NCI-H2171 (cell line): Measurements from ENCODE around the gene PHF2.

Experiments
- DNase-seq: peaks from one replicate; lab custom pipeline; 2025; lab: John Stamatoyannopoulos, UW

The PHF2 gene

DNA sequence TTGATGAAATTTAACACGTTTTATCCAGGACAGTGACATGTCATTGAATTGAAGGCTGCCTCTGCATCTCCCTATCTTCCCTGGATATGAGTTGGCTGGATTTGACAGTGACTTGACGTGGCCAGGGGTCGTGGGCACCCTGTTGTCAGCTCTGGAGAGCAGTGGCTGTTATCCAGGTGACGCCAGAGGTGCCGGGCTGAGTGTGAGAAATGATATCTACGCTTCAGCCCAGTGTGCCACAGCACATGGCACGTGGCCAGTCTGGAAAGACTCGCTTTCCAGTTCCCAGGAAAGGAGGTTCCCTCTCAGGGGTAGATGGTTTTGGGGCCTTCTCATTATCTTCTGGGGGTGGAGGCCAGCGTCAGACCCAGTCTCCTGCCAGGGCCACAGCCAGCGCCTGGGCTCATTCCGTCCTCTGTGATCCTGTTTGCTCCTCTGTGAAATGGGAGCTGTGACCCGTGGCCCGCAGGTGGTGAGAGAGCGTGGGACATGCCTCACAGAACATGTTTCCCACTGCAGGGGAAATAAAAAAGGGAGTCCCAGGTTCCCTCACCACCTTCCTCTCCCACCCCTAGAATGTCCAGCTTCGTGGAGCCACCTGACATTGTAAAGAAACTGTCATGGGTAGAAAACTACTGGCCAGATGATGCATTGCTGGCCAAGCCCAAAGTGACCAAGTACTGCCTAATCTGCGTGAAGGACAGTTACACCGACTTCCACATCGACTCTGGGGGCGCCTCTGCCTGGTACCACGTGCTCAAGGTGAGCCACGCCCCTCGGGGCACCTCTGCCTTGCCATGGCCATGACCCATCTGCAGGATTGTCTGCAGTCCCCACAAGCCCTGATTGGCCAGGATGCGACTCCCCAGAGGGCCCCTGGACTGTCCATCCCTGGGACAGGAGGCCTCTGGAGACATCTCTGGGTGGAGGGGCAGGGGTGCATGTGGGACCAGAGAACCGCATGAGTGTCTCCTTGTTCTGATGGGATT lies 76.5 kb downstream of the PHF2 start:
- no peak for DNase-seq

- DNase-seq: no peak
Measured at GRCh38 chr9:93653760-93654159, 77.4 kb downstream of the PHF2 start.

GRCh38 chr9:93654351-93654961 lies 78.1 kb downstream of the PHF2 start:
- no peak for DNase-seq

- DNase-seq: no peak
Measured at GRCh38 chr9:93655621-93656425, 79.4 kb downstream of the PHF2 start.

DNA sequence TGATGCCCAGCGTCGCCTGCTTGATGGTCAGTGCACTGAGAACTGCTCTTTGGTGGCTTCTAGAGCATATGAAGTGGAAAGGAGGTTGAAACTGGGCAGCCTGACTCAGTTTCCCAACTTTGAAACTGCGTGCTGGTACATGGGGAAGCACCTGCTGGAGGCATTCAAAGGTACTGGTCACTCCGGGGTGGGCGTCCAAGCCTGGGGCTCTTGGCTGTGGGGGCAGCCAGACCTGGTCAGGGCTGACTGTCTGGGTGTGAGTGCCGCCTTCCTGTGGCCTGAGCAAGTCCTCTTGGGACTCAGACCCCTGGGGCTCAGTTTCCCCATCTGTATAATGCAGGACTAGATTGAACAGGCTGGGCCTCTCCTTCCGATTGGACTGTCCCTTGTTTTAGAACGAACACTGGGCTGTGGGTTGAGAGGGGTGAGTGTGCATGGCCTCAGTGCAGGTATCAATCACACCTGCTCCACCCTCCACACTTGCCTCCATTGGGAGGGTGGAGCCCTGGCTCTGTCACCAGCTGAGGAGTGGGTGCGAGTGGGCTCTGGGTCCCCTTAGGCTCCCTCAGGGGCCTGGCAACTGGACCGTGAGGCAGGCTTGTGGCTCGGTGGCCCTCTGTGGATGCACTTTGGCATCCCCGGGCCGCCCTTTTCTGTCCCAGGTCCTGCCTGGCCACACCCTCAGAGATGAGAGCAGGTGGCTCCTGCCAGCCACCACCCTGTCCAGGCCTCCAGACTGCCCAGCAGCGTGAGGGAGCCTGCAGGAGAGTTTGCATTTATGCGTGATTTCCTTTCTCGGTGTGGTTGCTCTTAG lies 80.2 kb downstream of the PHF2 start:
- DNase-seq: no peak

DNA sequence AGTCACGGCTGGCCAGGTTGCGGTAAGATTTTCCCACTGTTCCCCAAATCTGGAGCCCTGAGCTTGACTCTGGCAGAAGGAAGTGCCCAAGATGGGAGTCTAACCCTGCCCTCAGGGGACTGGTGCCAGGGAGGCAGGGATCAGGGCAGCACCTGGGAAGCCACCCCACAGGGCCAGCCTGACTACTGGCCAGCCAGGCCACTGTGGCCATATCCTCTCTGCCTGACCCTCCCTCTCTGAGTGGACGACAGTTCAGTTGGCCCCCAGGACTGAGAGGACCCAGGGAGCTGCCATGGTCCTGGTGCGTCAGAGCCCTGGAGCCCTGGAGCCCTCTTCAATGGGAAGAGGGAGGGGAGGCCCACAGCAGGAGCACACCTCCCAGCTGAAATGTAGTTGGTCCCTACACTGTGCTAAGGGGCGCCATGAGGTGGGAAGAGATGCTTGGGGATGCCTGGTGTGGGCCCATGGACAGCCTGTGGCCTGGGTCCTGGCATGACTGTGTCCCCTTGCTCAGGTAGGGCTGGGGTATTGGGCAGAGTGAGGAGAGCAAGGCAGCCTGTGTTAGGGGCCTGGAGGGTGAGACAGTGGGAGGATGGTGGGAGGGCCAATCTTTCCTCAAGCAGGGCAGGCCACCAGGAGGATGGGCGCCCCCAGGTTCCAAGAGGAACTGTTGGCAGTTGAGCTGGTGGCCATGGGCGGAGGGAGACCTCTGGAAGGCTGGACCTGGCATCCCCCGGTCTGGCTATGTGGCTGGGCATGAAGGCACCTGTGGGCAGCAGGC lies 81.1 kb downstream of the PHF2 start:
- DNase-seq: no peak

- no peak for DNase-seq
Measured at GRCh38 chr9:93658184-93658925, 82.0 kb downstream of the PHF2 start.

DNA sequence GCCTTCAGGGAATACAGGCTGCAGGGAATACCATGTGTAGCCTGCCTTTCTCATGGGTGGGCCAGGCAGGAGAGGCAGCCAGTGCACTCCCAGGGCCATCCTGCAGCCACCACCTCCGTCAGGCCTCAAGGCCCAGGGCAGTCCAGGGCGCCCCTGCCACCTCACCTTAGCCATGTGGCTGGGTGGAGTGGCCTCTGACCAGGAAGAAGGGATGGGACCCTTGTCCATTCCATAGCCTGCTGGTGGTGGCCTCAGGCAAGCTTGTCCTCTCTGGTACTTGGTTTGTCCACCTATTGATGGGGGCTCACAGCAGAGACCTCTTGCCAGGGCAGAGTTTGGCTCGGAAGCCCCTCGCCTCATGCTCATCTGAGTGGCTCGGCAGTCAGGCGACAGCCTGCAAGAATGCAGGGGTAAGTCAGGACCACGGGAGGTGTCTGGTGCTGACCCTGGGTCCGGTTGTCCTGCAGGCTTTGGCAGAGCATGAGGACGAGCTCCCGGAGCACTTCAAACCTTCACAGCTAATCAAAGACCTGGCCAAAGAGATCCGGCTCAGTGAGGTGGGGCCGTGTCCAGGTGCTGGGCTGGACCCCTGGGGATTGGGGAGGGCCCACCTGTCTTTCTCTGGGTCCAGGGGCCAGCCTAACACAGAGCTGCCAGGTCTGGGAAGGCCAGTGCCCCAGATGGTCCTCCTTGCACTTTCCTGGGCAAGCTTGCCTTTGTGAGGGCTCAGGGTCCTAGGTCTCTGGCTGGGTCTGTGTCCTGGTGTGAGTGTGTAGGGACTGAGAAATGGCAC lies 82.9 kb downstream of the PHF2 start:
- no peak for DNase-seq

GRCh38 chr9:93659837-93660177 lies 83.4 kb downstream of the PHF2 start:
- no peak for DNase-seq

DNA sequence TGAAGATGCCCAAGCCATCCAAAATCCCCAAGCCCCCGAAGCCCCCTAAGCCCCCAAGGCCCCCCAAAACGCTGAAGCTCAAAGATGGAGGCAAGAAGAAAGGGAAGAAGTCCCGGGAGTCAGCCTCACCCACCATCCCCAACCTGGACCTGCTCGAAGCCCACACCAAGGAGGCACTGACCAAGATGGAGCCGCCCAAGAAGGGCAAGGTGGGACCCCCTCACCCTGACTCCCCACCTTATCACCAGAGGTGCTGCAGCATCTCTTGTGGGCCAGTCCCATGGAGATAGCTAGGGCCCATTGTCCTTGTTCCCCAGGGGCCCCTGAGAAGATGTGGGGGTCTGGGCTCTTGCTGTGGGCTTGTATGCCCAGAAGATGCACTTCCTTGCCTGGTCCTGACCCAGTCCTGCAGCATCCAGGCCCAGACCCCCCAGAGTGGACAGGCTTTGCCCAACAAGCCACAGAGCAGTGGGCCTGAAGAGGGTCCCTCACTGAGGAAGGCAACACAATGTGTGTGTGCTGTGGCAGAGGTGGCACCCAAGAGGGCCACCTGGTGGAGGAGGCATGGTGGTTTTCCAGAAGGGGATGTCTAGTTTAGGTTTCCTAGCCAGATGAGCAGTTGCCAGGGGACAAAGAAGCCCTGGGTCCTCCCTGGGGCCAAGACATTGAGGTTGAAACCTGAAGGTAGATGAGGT lies 84.1 kb downstream of the PHF2 start:
- no peak for DNase-seq

DNA sequence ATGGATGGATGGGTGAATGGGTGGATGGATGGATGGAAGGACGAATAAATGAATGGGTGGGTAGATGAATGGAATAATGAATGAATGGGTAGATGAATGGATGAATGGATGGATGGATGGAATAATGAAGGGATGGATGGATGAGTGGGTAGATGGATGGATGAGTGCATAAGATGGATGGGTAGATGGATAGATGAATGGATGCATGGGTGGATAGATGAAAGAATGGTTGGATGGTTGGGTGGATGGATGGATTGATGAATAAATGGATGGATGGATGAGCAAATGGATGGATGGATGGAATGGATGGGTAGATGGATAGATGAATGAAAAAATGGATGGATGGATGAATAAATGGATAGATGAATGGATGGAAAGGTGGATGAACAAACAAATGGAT lies 85.2 kb downstream of the PHF2 start:
- no peak for DNase-seq

GRCh38 chr9:93662016-93662638 lies 85.7 kb downstream of the PHF2 start:
- no peak for DNase-seq

DNA sequence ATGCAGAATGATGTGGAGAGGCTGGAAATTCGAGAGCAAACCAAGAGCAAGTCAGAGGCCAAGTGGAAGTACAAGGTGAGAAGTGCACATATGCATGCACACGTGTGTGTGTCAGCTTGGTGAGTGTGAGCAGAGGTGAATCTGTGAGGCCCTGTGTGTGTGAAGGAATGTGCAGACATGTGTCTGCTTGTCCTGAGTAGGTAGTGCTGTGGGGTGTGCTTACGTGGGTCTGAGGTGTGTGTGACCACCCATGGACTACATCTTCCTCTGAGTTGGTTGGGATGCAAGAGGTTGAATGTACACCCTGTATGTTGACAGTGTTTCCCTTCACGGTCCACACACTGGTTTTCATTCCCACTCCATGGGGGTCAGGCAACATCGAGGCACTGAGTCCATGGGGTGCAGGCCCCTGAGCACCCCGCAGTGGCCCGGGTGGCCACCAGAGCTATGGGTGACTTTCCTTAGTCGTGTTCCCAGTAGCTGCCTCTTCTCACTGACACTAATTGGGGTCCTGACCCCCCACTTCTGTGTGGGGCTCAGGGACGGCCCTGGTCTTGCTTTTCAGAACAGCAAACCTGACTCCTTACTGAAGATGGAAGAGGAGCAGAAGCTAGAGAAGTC lies 86.7 kb downstream of the PHF2 start:
- no peak for DNase-seq

DNA sequence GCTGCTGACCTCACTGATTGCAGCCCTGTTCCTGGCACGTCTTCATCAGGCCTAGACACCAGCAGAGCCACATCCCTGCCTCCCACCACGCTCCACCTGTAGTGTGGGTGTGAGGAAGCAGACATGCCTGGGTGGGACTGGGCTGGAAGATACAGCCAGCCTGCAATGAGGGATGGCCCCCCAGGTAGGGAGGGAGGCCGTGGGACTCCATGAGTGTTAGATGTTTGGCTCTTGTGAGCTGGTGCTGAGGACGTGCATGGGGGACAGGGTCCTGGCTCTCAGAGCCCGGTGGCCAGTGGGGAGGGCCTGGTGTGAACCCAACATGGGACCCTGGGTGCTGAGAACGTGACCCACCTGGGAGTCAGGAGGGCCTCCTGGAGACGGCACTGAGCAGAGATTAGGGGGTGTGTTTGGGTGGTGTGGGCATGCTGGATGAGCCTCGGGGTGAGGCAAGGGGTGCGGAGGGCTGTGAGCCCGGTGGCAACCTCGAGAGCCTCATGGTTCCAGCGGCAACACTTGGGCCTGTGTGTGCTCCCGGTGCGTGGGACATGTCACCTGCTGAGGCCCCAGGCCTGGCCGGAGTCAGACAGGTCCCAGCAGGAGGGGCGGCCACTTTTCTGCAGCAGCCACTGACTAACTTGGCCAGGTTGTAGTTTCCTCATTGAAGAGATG lies 87.6 kb downstream of the PHF2 start:
- no peak for DNase-seq

DNA sequence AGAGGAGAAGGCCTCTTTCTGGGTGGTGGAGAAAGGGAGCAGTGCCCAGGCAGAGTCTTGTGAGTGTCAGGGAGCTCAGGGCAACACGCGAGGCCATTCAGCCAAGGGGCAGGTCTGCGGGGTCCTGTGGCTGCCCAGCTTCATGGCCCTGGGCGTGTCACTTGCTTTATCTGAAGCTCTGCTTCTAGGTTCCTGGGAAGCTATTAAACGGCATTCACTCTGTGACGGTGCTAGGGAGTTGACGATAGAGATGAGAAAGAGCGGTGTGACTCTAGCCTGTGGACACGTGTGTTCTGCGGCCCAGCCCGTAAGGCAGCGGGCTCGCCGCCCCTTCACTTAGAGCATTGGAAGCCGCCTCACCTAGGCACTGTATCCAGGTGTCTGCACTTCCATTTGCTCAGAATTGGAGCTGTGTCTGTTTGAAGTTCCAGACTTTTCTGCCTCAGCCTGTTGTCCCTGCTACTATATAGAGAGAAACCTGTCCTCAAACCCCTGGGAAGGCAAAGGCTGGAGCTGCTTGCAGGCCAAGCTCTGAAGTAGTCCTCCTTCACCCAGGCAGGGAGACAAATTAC lies 88.3 kb downstream of the PHF2 start:
- no peak for DNase-seq

- no peak for DNase-seq
Measured at GRCh38 chr9:93665128-93665636, 88.8 kb downstream of the PHF2 start.
